ENCODE results near the gene TMC8. TPM values are rescaled to one million over a fixed set of nuclear protein-coding genes. Genes with fewer than 3 reads are reported as not detected.
A peak's percentile ranks its signal among the peaks of the same experiment; 100 is the strongest.

Gene TMC8
- polyA plus RNA-seq, 1 of the 3 experiments (the other 2 are of a cell fraction), result 0.18 TPM

DNA sequence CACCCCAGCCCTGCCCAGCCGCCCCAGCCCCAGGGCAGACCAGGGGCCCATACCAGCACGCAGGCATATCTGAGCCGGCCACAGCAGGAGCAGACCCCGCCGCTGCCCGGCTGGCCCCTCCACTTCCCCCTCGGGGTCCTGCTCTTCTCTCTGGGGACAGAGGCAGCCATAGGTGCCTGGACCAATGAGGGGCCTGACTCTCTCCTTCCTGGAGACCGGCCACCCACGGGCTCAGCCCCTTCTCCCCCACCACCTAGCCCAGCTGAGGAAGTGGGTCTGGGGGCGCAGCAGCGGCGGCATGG lies 5.8 kb upstream of the TMC8 start:
- ChIA-PET POLR2A (interaction anchor here (0.5 kb wide), 1 partner anchor 53 kb away, joined by 3 read pairs; no protein-coding TSS in a partner anchor), CTCF (interaction anchor here (1.5 to 8.0 kb wide), 6 partner anchors 10 to 126 kb away, joined by 6 to 100 read pairs (median 12); no protein-coding TSS in a partner anchor)
- Histone ChIP-seq H3K36me3 (replicated peaks in 1 of 2; ENCODE audit: control insufficient read depth in 1 of 2, insufficient read depth in 2 of 2, low read length in 1 of 2) (no peaks in the 10 kb centered on the region), H3K79me2 (ENCODE audit: insufficient read depth) (no peaks in the 10 kb centered on the region), H3K4me1 (ENCODE audit: control insufficient read depth in 1 of 2, insufficient read depth in 2 of 2, low read depth in 1 of 2, low read length in 1 of 2) (peaks cover 4 to 39% of the 10 kb centered on the region in 2 experiments; a peak in 1 of 4 replicates), H3K4me3 (ENCODE audit: low read depth in 2 of 2, low read length in 1 of 2) (no peak overlapping the region), H3K9me3 (no peaks in the 10 kb centered on the region), H2AFZ (ENCODE audit: low read depth) (no peak overlapping the region), H3K9ac (no peak overlapping the region), H3K9me2 (no peaks in the 10 kb centered on the region), H3K27ac (ENCODE audit: low read depth in 2 of 2, low read length in 1 of 2) (no peak overlapping the region), H3F3A (replicated peaks; ENCODE audit: insufficient read depth) (no peaks in the 10 kb centered on the region), H4K20me1 (ENCODE audit: insufficient read depth) (no peaks in the 10 kb centered on the region), H3K4me2 (no peak overlapping the region), H3K27me3 (ENCODE audit: insufficient read depth) (no peaks in the 10 kb centered on the region)
- no CpG with 5 or more reads among the region's 12 CpGs for WGBS (ENCODE audit: low lambda C conversion rate)
- TF ChIP-seq, protein P1, sequence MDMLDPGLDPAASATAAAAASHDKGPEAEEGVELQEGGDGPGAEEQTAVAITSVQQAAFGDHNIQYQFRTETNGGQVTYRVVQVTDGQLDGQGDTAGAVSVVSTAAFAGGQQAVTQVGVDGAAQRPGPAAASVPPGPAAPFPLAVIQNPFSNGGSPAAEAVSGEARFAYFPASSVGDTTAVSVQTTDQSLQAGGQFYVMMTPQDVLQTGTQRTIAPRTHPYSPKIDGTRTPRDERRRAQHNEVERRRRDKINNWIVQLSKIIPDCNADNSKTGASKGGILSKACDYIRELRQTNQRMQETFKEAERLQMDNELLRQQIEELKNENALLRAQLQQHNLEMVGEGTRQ (IDR thresholded peaks at IDR 0.05; ENCODE audit: borderline replicate concordance, low read depth, low read length), result no peak
- TF ChIP-seq TEAD4 (IDR thresholded peaks at IDR 0.05; ENCODE audit: borderline replicate concordance, insufficient read depth) (no peak), MEF2A (IDR thresholded peaks at IDR 0.05; ENCODE audit: borderline replicate concordance, low read depth) (no peak), POLR2AphosphoS5 (IDR thresholded peaks at IDR 0.05; ENCODE audit: low read depth, low read length) (no peak), TCF12 (IDR thresholded peaks at IDR 0.05) (no peak), RFX5 (IDR thresholded peaks at IDR 0.05; ENCODE audit: low read length) (no peak), RAD21 (IDR thresholded peaks at IDR 0.05; ENCODE audit: low read length) (no peak), NFIC (IDR thresholded peaks at IDR 0.05; ENCODE audit: borderline replicate concordance) (no peak), FOXM1 (IDR thresholded peaks at IDR 0.05; ENCODE audit: low read depth) (no peak)
- TF ChIP-seq, protein P2, sequence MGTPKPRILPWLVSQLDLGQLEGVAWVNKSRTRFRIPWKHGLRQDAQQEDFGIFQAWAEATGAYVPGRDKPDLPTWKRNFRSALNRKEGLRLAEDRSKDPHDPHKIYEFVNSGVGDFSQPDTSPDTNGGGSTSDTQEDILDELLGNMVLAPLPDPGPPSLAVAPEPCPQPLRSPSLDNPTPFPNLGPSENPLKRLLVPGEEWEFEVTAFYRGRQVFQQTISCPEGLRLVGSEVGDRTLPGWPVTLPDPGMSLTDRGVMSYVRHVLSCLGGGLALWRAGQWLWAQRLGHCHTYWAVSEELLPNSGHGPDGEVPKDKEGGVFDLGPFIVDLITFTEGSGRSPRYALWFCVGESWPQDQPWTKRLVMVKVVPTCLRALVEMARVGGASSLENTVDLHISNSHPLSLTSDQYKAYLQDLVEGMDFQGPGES (IDR thresholded peaks at IDR 0.05; ENCODE audit: low read depth, low read length), result no peak
- DNase-seq, result no peak

DNA sequence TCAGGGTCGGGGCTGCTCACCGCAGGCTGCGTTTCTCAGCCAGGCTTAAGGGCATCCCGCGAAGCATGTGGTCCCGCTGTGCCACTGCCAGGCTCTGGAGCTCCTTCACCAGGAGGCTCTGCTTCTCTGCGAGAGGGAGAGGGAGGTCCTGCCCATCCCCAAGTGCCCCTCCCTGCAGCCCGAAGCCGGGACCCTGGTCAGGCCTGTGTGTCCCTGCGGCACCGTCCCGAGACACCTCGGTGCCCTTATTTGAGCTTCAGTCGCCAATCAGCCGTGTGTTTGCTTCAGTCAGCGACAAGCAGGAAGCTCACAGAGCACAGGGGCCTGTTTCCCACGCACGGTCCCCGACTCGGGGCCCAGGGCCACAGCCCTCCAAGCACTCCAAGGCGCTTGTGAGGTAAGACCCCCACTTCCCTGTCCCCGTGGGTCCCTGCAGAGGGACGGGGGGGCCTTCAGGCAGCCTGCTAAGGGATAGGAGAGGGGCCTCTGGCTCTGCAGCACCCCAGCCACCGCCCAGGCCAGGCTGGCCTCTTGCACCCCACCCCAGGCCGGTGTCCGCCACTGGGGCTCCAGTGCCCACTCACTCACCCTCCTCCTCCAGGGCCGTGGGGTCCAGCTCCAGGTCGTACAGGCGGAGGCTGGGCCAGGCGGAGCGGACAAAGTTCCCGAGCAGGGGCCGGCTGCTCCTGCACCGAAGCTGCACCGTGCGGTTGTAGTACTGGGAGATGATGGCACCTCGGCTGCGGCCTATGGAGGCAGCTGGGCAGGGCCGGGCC lies 5.2 kb upstream of the TMC8 start:
- H2AFZ ChIP-seq (ENCODE audit: low read depth), result no peak overlapping the region
- H3K9me2 ChIP-seq, result no peaks in the 10 kb centered on the region
- H3F3A ChIP-seq (replicated peaks; ENCODE audit: insufficient read depth), result no peaks in the 10 kb centered on the region
- no peaks in the 10 kb centered on the region for H3K36me3 ChIP-seq (replicated peaks in 1 of 2; ENCODE audit: control insufficient read depth in 1 of 2, insufficient read depth in 2 of 2, low read length in 1 of 2)
- no peak overlapping the region for H3K4me3 ChIP-seq (ENCODE audit: low read depth in 2 of 2, low read length in 1 of 2)
- TF ChIP-seq RCOR1 (IDR thresholded peaks at IDR 0.05; ENCODE audit: low read length) (no peak), TCF12 (IDR thresholded peaks at IDR 0.05) (no peak), ELF1 (IDR thresholded peaks at IDR 0.05) (no peak), NFIC (IDR thresholded peaks at IDR 0.05; ENCODE audit: borderline replicate concordance) (no peak), NRF1 (IDR thresholded peaks at IDR 0.05; ENCODE audit: low read depth, low read length) (no peak)
- no peak overlapping the region for H3K9ac ChIP-seq
- no peaks in the 10 kb centered on the region for H3K79me2 ChIP-seq (ENCODE audit: insufficient read depth)
- H3K27me3 ChIP-seq (ENCODE audit: insufficient read depth), result no peaks in the 10 kb centered on the region
- CTCF ChIA-PET, result interaction anchor here (0.7 to 8.0 kb wide), 7 partner anchors 9 to 125 kb away, joined by 3 to 100 read pairs (median 8); partner anchors contain the start of genes AFMID and TK1
- H4K20me1 ChIP-seq (ENCODE audit: insufficient read depth), result no peaks in the 10 kb centered on the region
- H3K4me2 ChIP-seq, result no peak overlapping the region
- H3K4me1 ChIP-seq (ENCODE audit: control insufficient read depth in 1 of 2, insufficient read depth in 2 of 2, low read depth in 1 of 2, low read length in 1 of 2), result peaks cover 4 to 39% of the 10 kb centered on the region in 2 experiments; a peak in 1 of 4 replicates
- POLR2A ChIA-PET, result no interaction called here
- H3K27ac ChIP-seq (ENCODE audit: low read depth in 2 of 2, low read length in 1 of 2), result peak overlapping the region in 1 of 2 experiments; percentile 67; a peak in 1 of 4 replicates
- no peak for DNase-seq
- no peaks in the 10 kb centered on the region for H3K9me3 ChIP-seq
- 91% methylated on average over 34 of the region's 39 CpGs for WGBS (ENCODE audit: low lambda C conversion rate)

All from SK-N-SH (cell line).